ENCODE measurements around the gene IRF2. TPM values are rescaled to one million over a fixed set of nuclear protein-coding genes. Genes with fewer than 3 reads are reported as not detected.

IRF2 gene
- total RNA-seq, 3 donors from 2014 or later: 39.3 to 59.8 (median 53.5) TPM

GRCh38 chr4:184389978-184390900 is 84.1 kb downstream of the IRF2 start:
- no peak for ATAC-seq
- intact Hi-C loops (cut with DNase I, micrococcal nuclease): no loop called here
- H3K4me3 ChIP-seq: no peak overlapping the region
- H3K36me3 ChIP-seq (ENCODE audit: low read depth): no peaks in the 10 kb centered on the region
- TF ChIP-seq CTCF (IDR thresholded peaks at IDR 0.05): no peak
- no peaks in the 10 kb centered on the region for H3K9me3 ChIP-seq
- no peak for DNase-seq
- peaks cover 9% of the 10 kb centered on the region for H3K4me1 ChIP-seq (ENCODE audit: low read depth)

DNA sequence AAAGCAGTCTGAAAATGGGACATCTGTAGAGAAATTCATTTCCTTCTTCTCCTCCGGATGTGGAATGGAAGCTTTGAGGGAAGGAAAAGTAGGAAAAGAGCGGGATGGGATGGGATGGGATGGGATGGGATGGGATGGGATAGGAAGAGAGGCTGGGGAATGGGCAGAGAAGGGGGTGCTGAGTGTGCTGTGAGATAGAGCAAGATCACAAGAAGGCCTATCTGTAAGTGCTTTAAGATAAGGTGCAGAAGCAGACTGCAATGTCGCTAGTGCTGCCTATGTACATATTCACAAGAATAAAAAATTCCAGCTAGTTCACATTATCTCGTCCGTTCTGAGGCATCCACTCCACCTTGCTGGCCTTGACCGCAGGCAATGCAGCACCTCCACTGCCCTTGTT is 86.2 kb downstream of the IRF2 start:
- no peak overlapping the region for H3K4me3 ChIP-seq
- no peaks in the 10 kb centered on the region for H3K36me3 ChIP-seq (ENCODE audit: low read depth)
- ATAC-seq: no peak
- no peak for TF ChIP-seq CTCF (IDR thresholded peaks at IDR 0.05)
- no peak for DNase-seq
- intact Hi-C loops (cut with DNase I, micrococcal nuclease): no loop called here
- peaks cover 30% of the 10 kb centered on the region for H3K4me1 ChIP-seq (ENCODE audit: low read depth)
- H3K9me3 ChIP-seq: no peaks in the 10 kb centered on the region

DNA sequence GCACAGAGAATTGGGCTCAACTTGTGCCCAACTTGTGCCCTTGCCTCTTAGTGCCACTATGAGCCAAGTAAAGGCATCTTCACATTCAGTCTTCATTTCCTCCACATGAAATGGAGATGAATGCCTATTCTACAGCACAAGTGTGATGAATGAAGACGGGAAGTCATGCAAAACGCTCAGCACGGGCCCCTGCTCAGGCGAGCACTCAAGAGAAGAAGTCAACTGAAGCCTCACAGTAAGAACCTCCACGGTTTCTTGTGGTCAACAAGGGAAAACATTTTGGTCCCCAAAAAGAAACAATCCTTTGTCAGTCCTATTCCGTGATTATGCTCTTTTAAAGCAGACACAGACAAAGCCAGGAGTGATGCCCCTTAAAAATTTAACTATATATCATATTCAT is 87.0 kb downstream of the IRF2 start:
- H3K36me3 ChIP-seq (ENCODE audit: low read depth): no peaks in the 10 kb centered on the region
- H3K4me1 ChIP-seq (ENCODE audit: low read depth): peaks cover 33% of the 10 kb centered on the region
- ATAC-seq: no peak
- no peak for TF ChIP-seq CTCF (IDR thresholded peaks at IDR 0.05)
- DNase-seq: no peak
- intact Hi-C loops (cut with DNase I, micrococcal nuclease): no loop called here
- no peaks in the 10 kb centered on the region for H3K9me3 ChIP-seq
- no peak overlapping the region for H3K4me3 ChIP-seq

DNA sequence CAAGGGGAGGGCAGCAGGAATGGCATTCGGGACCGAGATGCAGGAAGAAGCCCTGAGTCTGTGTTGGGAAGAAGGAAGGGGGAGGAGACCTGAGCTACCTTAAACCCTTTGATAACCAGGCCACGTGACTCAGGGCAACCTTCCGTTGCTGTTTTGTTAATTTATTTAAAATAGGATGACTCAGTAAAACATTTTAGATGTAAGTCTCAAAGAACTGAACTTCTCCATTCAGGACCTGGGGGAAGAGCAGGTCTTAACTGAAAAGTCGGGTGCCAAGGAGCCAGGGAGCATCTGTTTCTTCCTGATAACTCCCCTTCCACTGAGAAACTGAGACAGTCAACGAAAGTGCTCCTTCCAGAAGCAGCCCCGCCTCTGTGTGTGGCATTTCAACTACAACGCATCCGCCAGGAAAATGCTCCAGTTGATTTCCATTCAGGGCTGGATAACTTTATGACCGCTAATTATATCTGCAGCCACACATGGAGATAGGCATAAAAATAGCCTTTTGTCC is 88.0 kb downstream of the IRF2 start:
- peaks cover 36% of the 10 kb centered on the region for H3K4me1 ChIP-seq (ENCODE audit: low read depth)
- intact Hi-C loops (cut with DNase I, micrococcal nuclease): no loop called here

GRCh38 chr4:184385705-184386141 is 88.6 kb downstream of the IRF2 start:
- Histone ChIP-seq H3K9me3 (no peaks in the 10 kb centered on the region), H3K36me3 (ENCODE audit: low read depth) (no peaks in the 10 kb centered on the region), H3K4me3 (no peak overlapping the region), H3K4me1 (ENCODE audit: low read depth) (peaks cover 42% of the 10 kb centered on the region)
- intact Hi-C loops (cut with DNase I, micrococcal nuclease): no loop called here
- ATAC-seq: peak; percentile 84
- TF ChIP-seq CTCF (IDR thresholded peaks at IDR 0.05): no peak
- peak; percentile 71 to 88 (median 72) for DNase-seq

More for the DNA sequence above, 88.0 kb downstream of the IRF2 start:
- Histone ChIP-seq H3K9me3 (no peaks in the 10 kb centered on the region), H3K4me3 (no peak overlapping the region), H3K36me3 (ENCODE audit: low read depth) (no peaks in the 10 kb centered on the region)
- TF ChIP-seq CTCF (IDR thresholded peaks at IDR 0.05): no peak
- ATAC-seq: peak; percentile 73
- DNase-seq: peak; percentile 74 to 86 (median 75)
